GM12878 (cell line): ENCODE results near the gene FAM118A. TPM values are rescaled to one million over a fixed set of nuclear protein-coding genes. Genes with fewer than 3 reads are reported as not detected.
"Not testable (repeated sequence)": the region's sequence is repeated elsewhere in the genome, so short reads cannot be mapped to it uniquely, and the experiment has no call there.

ENCODE experiments used
- ATAC-seq: fragments of 200-7000 bp; cut with Tn5 transposase; 3 replicates; pipeline ENCODE4 v1.9.1; 2020; ENCODE audit warnings: mild to moderate bottlenecking, moderate library complexity
- BruUV-seq: library from RNA; stranded (reverse); fragments of 400-500 nt; replicated peaks from 2 replicates; lab custom pipeline; 2021; lab: Mats Ljungman, UMichigan
- CTCF ChIA-PET: fragments of 300-600 bp; sonication (Branson Sonifier 250); formaldehyde crosslinking; extraction: SDS; loops from one replicate; lab custom pipeline; 2021; ENCODE audit warnings: inconsistent platforms; lab: Yijun Ruan, JAX
- POLR2A ChIA-PET: fragments of 350-600 bp; formaldehyde crosslinking; extraction: SDS; loops from one replicate; lab custom pipeline; 2021; ENCODE audit warnings: inconsistent platforms; lab: Charles Lee
- RAD21 ChIA-PET: fragments of 300-600 bp; sonication (Branson Sonifier 250); formaldehyde crosslinking; loops from one replicate; lab custom pipeline; 2023; ENCODE audit warnings: antibody characterized with exemption; ENCODE audit not compliant: unreplicated experiment; lab: Charles Lee
- SMC1A ChIA-PET: fragments of 300-600 bp; sonication (Branson Sonifier 250); formaldehyde crosslinking; loops from one replicate; lab custom pipeline; 2023; ENCODE audit not compliant: unreplicated experiment, uncharacterized antibody; lab: Charles Lee
- DNase-seq: peaks from one replicate; pipeline ENCODE4 v3.0.0-alpha.2; 2011; ENCODE audit warnings: low read depth, low spot score
- FAIRE-seq: peaks from 3 replicates; lab custom pipeline; 2011; peaks lifted over from hg19 to GRCh38; lab: Jason Lieb, UNC
- H2AFZ ChIP-seq: 2 replicates; pipeline ENCODE4 v1.6.0; 2011; ENCODE audit warnings: low read depth, low read length, control low read depth; ENCODE audit not compliant: control insufficient read depth
- H3K27ac ChIP-seq: 2 replicates; pipeline ENCODE4 v1.5.1; 2011; ENCODE audit warnings: control low read depth; ENCODE audit not compliant: control insufficient read depth, insufficient read depth
- H3K27me3 ChIP-seq, 2 experiments: replicated peaks in 1 of 2; 2 replicates each; pipeline versions ENCODE4 v1.6.0 to v1.6.1; 2011; ENCODE audit warnings: low read length in 1 of 2; ENCODE audit not compliant: control insufficient read depth in 2 of 2, insufficient read depth in 2 of 2
- H3K36me3 ChIP-seq, 2 experiments: 2 replicates each; pipeline ENCODE4 v1.5.1; 2011; ENCODE audit warnings: low read length in 1 of 2; ENCODE audit not compliant: control insufficient read depth in 2 of 2, insufficient read depth in 2 of 2
- H3K4me1 ChIP-seq: 2 replicates; pipeline ENCODE4 v1.6.1; 2011; ENCODE audit warnings: mild to moderate bottlenecking, low read length, moderate library complexity, mixed read lengths; ENCODE audit not compliant: control insufficient read depth, insufficient read depth
- H3K4me2 ChIP-seq: 2 replicates; pipeline ENCODE4 v1.6.0; 2011; ENCODE audit warnings: control low read depth; ENCODE audit not compliant: control insufficient read depth, insufficient read depth
- H3K4me3 ChIP-seq: fragments of 200-600 bp; sonication (generic); 2 replicates; pipeline ENCODE4 v1.5.1; 2016
- H3K79me2 ChIP-seq: 2 replicates; pipeline ENCODE4 v1.6.0; 2011; ENCODE audit warnings: low read length; ENCODE audit not compliant: control insufficient read depth, insufficient read depth
- H3K9ac ChIP-seq: 2 replicates; pipeline ENCODE4 v1.8.0; 2011; ENCODE audit warnings: low read length, control low read depth, mixed read lengths; ENCODE audit not compliant: control insufficient read depth, insufficient read depth
- H3K9me3 ChIP-seq: replicated peaks from 3 replicates; pipeline ENCODE4 v1.5.1; 2011; ENCODE audit warnings: mild to moderate bottlenecking, low read length; ENCODE audit not compliant: control insufficient read depth, insufficient read depth
- H4K20me1 ChIP-seq: 2 replicates; pipeline ENCODE4 v1.6.0; 2011; ENCODE audit not compliant: control insufficient read depth, insufficient read depth
- BCL3 ChIP-seq: IDR thresholded peaks from 2 replicates; pipeline ENCODE4 v1.6.1; 2011; ENCODE audit warnings: borderline replicate concordance, low read depth, mild to moderate bottlenecking, moderate library complexity, low read length; ENCODE audit not compliant: insufficient read depth, poor library complexity, severe bottlenecking
- NFXL1 ChIP-seq: fragments of 450-650 bp; IDR thresholded peaks from 2 replicates; pipeline ENCODE4 v1.6.1; 2017; ENCODE audit warnings: antibody characterized with exemption, mild to moderate bottlenecking, borderline replicate concordance
- NR2C1 ChIP-seq: fragments of 450-650 bp; IDR thresholded peaks from 2 replicates; pipeline ENCODE4 v1.6.1; 2017; ENCODE audit warnings: antibody characterized with exemption, mild to moderate bottlenecking, moderate library complexity
- POU2F2 ChIP-seq: IDR thresholded peaks from 3 replicates; pipeline ENCODE4 v1.6.1; 2011; ENCODE audit warnings: low read depth, mild to moderate bottlenecking, low read length, borderline replicate concordance
- YBX1 ChIP-seq: fragments of 450-650 bp; IDR thresholded peaks from 2 replicates; pipeline ENCODE4 v1.6.1; 2016; ENCODE audit warnings: antibody characterized with exemption
- WGBS: methylation state at CpG from one replicate; pipeline ENCODE4 v1.1.6; 2016; ENCODE audit warnings: low lambda C conversion rate; ENCODE audit not compliant: insufficient replicate concordance, insufficient coverage; ENCODE audit errors: missing lambda C conversion rate; 5-methylcytosine and 5-hydroxymethylcytosine counted together
- in situ Hi-C: fragments of 300-500 bp; cut with MboI; formaldehyde crosslinking; loops from 9 replicates; pipeline ENCODE4 v1.14.3; 2018; ENCODE audit warnings: mixed read lengths
- intact Hi-C: fragments of 100-400 bp; cut with micrococcal nuclease; formaldehyde crosslinking; loops from one replicate; pipeline ENCODE4 v1.14.2; 2022; ENCODE audit not compliant: unreplicated experiment
- polyA plus RNA-seq, 11 experiments: library from polyadenylated mRNA; depleted of rRNA in 4 of 11; unstranded in 6 of 11; stranded (reverse) in 5 of 11; fragments of >200 nt; fragmentation: Nextera tagmentation in 4 of 11; fragmentation: Illumina TruSeq in 1 of 11; extraction: Ambion mirVana in 4 of 11; extraction: Trizol in 1 of 11; gene quantifications; 1 replicate in 1 of 11; 2 replicates in 10 of 11; pipeline versions ENCODE4 v1.2.1 to v1.2.3, GENCODE V29; 2011 to 2016; ENCODE audit warnings: inconsistent platforms in 2 of 11, missing spikeins in 2 of 11, low read depth in 1 of 11
- total RNA-seq, 4 experiments: library from RNA; depleted of rRNA in 3 of 4; stranded (reverse); fragments of >200 nt in 3 of 4; fragmentation: Illumina TruSeq in 1 of 4; extraction: Trizol in 1 of 4; gene quantifications; 2 replicates each; pipeline versions ENCODE4 v1.2.1 to v1.2.3, GENCODE V29; 2013 to 2021

The FAM118A gene
- total and polyA plus RNA-seq, 10 of the 15 experiments (the other 5 are each of a cell fraction or from before 2014, with no cell fraction given) = 17.4 to 332 (median 56.6) TPM

DNA sequence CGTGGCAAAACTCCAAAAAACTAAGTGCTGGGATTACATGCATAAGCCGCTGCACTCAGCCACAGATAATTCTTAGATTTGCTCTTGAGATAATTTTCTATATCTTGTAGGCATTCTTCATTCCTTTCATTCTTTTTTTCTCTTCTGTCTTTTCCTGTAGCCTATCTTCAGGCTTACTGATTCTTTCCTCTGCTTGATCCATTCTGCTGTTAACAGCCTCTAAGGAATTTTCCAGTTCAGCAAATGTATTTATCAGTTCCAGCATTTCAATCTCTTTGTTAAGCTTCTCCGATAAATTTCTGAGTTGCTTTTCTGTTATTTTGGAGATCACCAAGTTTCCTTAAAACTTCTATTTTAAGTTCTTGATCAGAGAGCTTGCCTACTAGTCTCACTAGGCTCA is 57.0 kb downstream of the FAM118A start (continued):
- TF ChIP-seq NR2C1 (no peak), POU2F2 (no peak), BCL3 (no peak), YBX1 (no peak), NFXL1 (no peak)
- TF ChIP-seq, all 136 proteins: peak for 0

GRCh38 chr22:45373592-45373991 is 63.9 kb downstream of the FAM118A start:
- DNase-seq, H3K27ac ChIP-seq, H4K20me1 ChIP-seq, H3K9me3 ChIP-seq, H3K4me2 ChIP-seq, BruUV-seq, H2AFZ ChIP-seq, FAIRE-seq, intact Hi-C loops, POLR2A ChIA-PET, H3K4me1 ChIP-seq, H3K27me3 ChIP-seq, H3K4me3 ChIP-seq, H3K79me2 ChIP-seq, in situ Hi-C loops, H3K9ac ChIP-seq, ATAC-seq, H3K36me3 ChIP-seq, RAD21 ChIA-PET: not testable (repeated sequence)
- ChIA-PET SMC1A (interaction anchor here (1.3 kb wide), 1 partner anchor 21 kb away, joined by 3 read pairs; no protein-coding TSS in a partner anchor), CTCF (interaction anchor here (0.6 to 0.9 kb wide), 2 partner anchors 28 to 165 kb away, joined by 3 read pairs; no protein-coding TSS in a partner anchor)
- WGBS = 58% methylated on average over 3 of the region's 3 CpGs
